HS-5 (cell line): ENCODE data around the gene PTMA.

Experiments
- DNase-seq: peaks from one replicate; pipeline ENCODE4 v3.0.0-alpha.2; 2012; ENCODE audit warnings: low read depth

Gene PTMA

DNA sequence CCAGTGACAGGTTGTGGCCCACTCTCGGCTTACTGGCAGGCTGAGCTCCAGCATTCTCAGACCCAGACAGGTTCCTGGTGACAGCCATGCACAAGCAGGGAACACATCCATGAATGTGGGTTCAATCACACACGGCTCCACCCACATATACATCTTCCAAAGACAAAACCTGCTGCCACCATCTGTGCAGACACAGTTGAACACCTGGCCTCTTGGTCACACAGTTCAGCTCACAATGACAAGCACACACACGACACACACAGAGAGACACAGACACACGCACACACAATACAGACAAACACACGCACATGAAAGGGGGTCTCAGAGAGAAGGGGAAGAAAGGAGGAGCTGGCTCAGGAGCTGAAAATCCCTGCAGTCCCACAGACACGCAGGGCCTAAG, 32.1 kb upstream of the PTMA start:
- no peak for DNase-seq

- peak; percentile 74 for DNase-seq
Measured at GRCh38 chr2:231677632-231678104, 30.7 kb upstream of the PTMA start.

DNA sequence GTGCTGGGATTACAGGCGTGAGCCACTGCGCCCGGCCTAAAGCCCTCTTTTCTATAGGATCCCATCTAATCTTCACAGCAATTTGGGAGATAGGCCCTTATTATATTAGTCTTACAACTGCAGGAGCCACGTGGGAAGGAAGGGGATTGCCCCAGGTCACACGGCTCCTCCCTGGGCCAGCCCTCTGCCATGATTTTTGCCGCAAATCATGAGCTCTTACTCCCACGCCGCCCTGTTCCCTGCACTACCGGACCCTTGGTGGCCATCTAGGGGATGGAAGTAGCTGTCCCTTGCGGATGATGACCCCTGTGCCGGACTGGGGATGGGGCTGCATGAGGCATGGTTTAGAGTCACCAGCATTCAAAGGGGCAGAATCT, 28.4 kb upstream of the PTMA start:
- DNase-seq: no peak

DNA sequence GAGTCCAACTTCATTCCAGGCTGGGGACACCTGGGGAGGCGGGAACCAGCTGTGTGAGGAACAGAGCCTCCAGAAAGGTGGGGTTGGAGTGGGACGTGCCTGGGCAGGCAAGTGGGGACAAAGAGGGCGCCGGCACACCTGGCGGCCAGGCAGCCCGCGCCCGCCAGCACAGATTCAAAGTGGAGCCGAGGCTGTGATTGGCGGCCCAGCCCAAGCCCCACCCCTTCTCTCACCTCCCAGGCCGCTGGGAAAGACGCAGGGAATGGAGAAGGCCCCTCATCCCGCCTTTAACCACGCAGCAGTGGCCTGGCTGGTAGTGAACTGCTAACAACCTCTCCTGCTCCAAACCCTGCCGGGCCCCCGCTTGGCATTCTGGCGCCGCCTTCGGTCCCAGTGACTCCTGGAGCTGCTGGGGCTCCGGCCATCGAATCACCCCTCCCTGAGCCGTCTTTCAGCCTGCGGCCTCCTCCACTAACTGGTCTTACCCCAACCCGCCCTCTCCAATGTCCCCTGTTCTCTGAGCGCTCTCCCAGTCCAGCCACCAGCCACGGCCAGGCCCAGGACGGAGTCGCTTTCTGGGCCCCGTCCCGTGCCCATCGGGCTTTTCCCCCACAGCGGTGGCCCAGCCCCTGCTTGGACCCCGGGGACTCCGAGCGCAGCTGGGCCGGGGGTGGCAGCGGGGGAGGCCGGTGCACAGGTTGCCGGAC, 27.9 kb upstream of the PTMA start:
- DNase-seq: no peak

- no peak for DNase-seq
Measured at GRCh38 chr2:231680992-231681852, 27.1 kb upstream of the PTMA start.

DNA sequence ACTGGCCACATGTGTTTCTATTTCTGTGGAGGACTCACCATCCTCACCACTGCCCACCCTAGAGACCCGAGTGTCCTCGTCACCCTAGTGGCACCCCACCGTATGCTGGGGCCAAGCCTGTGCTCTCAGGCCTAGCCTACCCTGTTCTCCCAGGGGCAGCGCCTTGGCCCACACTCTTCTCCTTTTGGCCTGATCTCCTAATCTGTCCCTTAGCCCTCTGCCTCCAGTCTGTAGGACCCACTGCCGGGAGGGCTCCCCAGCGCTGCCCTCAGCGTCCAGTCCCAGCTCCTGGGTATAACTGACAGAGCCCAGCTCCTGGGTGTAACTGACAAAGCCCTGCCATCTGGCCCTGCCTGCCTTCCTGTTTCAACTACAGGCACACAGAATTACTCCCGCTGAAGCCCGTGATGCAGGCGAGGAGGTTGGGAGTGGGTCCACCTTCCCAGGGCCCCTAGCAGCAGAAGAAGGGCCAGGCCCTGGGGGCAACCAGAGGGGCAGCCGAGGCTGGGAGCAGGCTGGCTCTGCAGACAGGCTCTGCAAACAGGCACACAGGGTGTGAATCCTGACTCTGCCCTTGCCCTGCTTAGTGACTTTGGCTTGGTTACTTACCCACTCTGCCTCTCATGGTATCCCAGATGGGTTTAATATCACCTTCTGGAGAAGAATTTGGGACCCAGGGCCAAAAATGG, 25.6 kb upstream of the PTMA start:
- DNase-seq: no peak

GRCh38 chr2:231683292-231684235, 24.8 kb upstream of the PTMA start:
- DNase-seq: no peak

DNA sequence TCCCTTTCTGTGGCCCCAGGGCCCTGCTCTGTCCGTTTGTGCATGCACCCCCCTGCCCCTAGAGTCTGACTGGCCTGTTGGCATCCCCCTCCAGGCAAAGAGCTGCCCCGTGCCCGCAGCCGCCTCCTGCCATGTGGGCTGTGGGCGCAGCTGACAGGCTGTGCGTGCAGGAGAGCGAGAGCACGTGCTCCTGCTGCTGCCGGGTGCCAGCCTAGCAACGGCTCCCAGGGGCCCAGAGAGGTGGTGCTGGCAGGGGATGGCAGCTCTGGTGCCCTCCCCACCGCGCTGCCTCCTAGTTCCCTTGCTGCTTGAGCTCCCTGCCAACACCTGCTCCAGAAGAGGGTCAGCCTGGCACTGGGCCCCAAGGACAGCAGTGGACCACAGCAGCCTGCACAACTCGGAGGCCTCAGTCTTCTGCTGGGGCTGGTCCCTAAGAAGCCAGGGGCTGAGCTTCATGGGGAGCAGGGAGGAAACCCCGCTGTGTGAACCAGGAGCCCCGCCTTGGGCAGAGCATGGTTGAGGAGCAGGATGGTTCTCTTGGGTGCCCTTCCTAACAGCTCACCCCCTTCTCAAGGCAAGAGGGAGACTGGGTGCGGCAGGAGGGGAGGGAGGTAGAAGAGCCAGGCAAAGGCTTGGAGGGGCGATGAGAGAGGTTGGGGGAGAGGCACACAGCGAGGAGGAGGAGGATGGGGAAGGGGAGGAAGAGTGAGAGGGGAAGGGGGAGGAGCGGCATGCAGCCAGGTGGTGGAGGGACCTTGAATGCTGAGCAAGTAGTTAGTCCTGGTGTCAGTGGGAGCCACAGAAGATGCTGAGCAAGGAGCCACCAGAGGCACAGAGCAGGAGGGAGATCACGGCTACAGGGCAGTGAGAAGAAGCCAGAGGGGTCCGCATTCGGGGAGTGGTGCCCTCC, 23.8 kb upstream of the PTMA start:
- no peak for DNase-seq

GRCh38 chr2:231685349-231686191, 22.8 kb upstream of the PTMA start:
- no peak for DNase-seq

DNA sequence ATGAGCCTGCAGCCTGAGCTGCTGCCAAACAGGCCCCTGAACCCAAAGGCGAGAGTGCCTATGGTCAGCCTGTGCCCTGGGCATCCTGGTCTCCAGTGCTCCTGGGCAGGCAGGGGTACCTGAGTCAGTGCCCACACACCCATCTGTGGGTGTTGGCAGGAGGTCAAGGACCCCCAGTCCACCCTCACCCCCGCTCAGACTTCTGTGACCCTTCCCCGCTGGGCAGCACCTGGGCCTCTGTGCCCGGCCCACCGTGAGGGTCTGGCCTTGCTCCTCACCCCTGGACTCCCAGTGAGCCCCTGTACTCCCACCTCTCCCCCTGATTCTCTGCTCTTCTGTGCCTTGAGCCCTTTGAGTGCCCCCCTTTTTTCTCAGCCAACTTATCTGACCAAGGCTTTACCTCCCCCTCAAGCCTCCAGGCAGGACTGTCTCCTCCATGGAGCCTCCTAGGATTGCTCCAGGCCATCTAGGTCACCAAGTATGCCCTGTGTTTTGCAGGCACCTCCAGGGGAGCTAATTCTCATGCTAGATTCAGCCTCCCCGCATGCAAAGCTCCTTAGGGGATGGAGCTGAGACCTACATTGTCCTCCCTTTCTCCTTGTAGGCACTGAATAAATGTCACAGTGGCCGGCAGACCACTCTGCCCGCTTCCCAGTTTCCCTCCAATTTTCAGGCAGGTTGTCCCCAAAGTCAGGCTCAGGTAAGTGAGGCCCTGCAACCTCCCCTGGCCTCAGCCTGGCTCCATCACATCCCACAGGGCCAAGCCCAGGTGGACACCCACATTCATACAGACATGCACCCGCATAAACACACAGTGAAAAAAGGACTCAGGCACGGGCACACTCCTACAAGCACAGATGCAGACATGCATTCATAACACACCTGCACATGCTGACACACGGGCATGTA, 21.9 kb upstream of the PTMA start:
- DNase-seq: no peak

DNA sequence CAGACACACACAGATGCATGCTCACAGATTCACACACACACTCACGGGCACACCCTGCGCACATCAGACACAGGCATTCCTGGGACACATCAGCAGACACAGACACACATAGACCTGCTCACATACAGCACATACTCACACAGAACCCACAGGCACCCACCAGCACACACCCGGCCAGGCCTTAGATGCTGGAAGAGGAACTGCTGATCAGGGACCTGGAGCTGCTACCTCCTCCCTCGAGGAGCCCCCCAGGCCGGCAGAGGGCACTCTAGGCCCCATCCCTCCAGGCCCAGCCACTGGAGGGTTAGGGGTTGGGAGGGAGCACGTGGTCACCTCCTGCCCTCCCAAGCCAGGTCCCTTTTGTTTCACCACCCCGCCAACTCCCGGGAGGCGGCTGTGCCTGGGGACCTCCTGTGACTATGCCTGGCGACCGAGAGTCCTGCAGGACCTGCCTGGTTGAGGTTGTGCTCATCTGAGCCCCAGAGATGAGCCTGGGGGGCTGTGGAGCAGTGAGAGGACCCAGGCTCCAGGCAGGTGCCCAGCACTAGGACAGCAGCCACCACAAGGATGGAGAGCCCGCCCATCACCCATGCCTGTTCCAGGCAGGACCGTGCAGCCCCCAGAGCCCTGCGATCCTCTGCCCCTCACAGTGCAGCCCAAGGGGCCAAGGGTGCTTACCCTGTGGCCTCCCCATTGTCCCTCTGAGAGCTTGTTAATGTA, 21.0 kb upstream of the PTMA start:
- no peak for DNase-seq

GRCh38 chr2:231687961-231688360, 20.4 kb upstream of the PTMA start:
- no peak for DNase-seq

DNA sequence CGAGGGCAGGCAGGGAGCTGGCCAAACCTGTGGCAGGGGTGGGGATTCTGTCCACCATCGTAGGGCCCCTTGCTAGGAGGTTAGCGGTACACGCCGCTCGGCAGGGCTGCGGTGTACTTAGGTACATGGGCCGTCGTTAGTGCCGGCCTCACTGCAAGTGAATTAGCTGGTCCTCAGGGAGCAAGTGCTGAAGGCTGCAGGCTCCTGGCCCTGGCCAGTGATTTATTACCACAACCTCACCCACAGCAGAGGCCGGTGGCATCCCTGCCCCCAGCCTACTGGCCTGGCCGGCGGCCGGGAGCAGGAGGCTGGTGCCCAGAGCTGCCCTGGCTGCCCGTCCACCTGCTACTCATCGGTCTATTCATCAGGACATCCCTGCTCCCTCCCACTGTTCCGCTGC, 19.6 kb upstream of the PTMA start:
- DNase-seq: no peak

DNA sequence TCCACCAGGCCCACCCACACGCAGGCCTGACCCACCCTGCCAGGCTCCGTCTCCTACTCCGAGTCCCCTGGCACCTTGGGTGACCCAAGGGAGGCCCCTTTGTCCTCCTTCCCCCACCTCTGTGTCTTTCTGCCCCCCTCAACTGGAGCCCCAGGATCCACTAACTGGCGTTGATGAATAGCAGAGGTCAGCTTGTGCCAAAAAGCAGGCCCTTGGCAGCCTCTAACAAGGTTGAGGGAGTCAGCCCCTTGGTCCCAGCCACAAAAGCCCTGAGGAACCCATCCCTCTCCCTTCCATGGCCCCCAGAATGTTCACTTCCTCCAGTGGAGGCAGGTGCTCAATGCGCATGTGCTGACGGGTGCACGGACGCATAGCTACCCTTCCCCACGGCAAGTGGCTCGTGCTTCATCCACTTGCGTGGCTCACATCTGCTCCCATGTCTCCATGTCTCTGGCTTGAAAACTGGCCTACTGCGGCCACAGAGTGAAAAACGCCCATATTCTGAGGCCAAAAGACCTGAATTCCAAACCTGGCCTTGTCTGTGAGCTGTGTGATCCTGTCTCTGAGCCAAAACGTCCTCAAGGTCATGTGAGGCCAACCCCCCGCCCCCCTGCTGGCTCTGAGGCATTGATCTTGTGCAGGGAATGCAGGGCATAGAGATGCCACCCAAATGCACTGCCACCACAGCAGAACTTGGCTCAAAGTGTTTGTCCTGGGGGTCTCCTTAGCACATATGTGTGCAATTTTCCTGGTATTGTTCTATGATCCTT, 19.0 kb upstream of the PTMA start:
- no peak for DNase-seq

DNA sequence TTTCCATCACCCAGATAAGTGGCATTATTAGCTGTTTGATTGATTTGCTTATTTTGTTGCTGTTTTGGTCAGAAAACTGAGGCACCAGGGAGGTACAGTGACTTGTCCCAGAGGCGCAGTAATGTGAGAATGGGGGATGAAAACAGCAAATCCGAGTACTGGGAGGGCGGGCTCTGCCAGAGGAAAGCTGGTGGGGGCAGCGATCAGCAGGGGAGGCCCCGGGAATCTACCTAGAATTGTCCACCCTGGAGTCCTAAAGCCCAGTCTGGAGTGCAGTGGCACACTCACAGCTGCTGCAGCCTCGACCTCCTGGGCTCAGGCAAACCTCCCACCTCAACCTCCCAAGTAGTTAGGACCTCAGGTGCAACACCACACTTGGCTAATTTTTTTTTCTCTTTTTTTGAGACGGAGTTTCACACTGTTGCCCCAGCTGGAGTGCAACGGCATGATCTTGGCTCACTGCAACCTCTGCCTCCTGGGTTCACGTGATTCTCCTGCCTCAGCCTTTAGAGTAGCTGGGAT, 17.0 kb upstream of the PTMA start:
- DNase-seq: no peak

- DNase-seq: no peak
Measured at GRCh38 chr2:231692847-231693246, 15.5 kb upstream of the PTMA start.

GRCh38 chr2:231693956-231694355, 14.4 kb upstream of the PTMA start:
- no peak for DNase-seq
